Prostate gland (tissue), 2 donors: ENCODE measurements around the gene CCDC169.
"Not testable (repeated sequence)": the region's sequence is repeated elsewhere in the genome, so short reads cannot be mapped to it uniquely, and the experiment has no call there.

ENCODE experiments used
- CTCF ChIP-seq, 4 experiments: fragments of 200-600 bp in 2 of 4; fragments of 450-650 bp in 2 of 4; sonication (generic) in 2 of 4; IDR thresholded peaks; 1 replicate in 3 of 4; 2 replicates in 1 of 4; pipeline ENCODE4 v1.5.1; 2016 to 2019; ENCODE audit warnings: antibody characterized with exemption in 4 of 4, mild to moderate bottlenecking in 2 of 4, moderate library complexity in 2 of 4
- POLR2A ChIP-seq: fragments of 450-650 bp; IDR thresholded peaks from one replicate; pipeline ENCODE4 v1.6.1; 2016; ENCODE audit warnings: antibody characterized with exemption, mild to moderate bottlenecking

DNA sequence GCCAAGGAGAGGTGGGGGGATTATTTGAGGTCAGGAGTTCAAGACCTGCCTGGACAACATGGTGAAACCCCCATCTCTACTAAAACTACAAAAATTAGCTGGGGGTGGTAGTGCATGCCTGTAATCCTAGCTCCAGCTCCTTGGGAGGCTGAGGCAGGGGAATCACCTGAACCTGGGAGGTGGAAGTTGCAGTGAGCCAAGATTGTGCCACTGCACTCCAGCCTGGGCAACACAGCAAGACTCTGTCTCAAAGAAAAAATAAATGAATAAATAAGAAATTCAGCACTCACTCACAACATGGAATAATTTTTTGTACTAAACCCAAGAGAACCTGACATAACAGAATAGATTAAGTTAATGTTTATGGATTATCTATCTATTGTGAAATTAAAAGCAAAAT, 34.6 kb upstream of the CCDC169 start:
- not testable (repeated sequence) for TF ChIP-seq POLR2A; CTCF (IDR thresholded peaks at IDR 0.05)
